KOPT-K1 (cell line): Measurements from ENCODE around the gene CETN1.

Experiments used
- H3K27ac ChIP-seq: fragments of 200-600 bp; sonication (generic); 2 replicates; pipeline ENCODE4 v1.5.1; 2016; ENCODE audit warnings: antibody characterized with exemption, mild to moderate bottlenecking, low read depth, low read length; ENCODE audit not compliant: poor library complexity, severe bottlenecking
- H3K36me3 ChIP-seq: fragments of 200-600 bp; sonication (generic); 2 replicates; pipeline ENCODE4 v1.5.1; 2017; ENCODE audit warnings: antibody characterized with exemption, mild to moderate bottlenecking, low read length, moderate library complexity; ENCODE audit not compliant: insufficient read depth
- H3K9me3 ChIP-seq: fragments of 200-600 bp; sonication (generic); 2 replicates; pipeline ENCODE4 v1.5.1; 2017; ENCODE audit warnings: antibody characterized with exemption, low read length, mild to moderate bottlenecking; ENCODE audit not compliant: insufficient read depth, poor library complexity, severe bottlenecking

The CETN1 gene

GRCh38 chr18:572091-572830, 7.9 kb upstream of the CETN1 start:
- Histone ChIP-seq H3K27ac (no peak overlapping the region), H3K9me3 (no peaks in the 10 kb centered on the region), H3K36me3 (no peaks in the 10 kb centered on the region)

DNA sequence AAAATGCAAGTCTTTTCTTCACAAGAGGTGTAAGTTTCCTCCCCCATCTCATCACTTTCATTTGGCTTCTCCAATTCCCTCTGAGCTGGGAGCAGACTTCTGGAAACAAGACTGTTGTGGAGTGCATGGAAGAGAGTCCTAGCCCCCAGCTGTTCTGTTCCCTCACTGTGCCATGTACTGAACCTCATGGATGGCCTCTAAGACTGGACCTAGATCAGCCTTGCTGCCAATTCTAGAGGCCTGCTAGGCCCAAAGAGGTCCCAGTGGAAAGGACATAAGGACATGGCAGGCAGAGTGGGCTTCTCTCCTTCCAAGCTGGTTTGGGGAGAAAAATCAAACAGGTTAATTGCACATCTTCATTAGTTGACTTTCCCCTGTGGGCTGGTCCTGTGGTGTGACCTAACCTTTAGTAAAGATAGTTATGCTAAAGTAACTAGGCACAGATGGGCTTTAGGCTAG, 7.3 kb upstream of the CETN1 start:
- no peaks in the 10 kb centered on the region for H3K36me3 ChIP-seq
- H3K9me3 ChIP-seq = no peaks in the 10 kb centered on the region
- no peak overlapping the region for H3K27ac ChIP-seq

- H3K9me3 ChIP-seq = no peaks in the 10 kb centered on the region
- H3K27ac ChIP-seq = no peak overlapping the region
- no peaks in the 10 kb centered on the region for H3K36me3 ChIP-seq
These were observed 6.8 kb upstream of the CETN1 start for GRCh38 chr18:573385-573784.

- no peak overlapping the region for H3K27ac ChIP-seq
- no peaks in the 10 kb centered on the region for H3K36me3 ChIP-seq
- H3K9me3 ChIP-seq = no peaks in the 10 kb centered on the region
These were observed 5.9 kb upstream of the CETN1 start for GRCh38 chr18:574149-574860.

- H3K36me3 ChIP-seq = no peaks in the 10 kb centered on the region
- H3K27ac ChIP-seq = no peak overlapping the region
- no peaks in the 10 kb centered on the region for H3K9me3 ChIP-seq
These were observed 5.1 kb upstream of the CETN1 start for GRCh38 chr18:574865-575645.

DNA sequence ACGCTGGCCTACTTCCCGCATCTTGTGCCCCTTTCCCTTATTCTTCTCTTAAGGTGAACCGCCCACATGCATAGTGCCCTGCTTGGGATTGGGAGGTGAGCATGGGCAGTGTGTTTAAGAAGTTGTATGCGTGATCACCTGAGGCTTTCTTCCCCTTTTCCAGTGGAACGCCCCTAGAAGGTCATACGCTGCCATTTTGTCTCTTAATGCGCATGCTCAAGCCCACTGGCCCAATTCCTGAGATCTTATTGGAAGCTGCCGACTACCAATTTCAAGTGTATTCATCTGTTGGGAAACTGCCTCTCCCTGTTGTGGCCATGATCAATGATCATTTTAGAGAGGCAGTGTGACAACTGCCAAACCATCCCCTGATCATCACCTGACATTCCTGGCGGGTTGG, 3.3 kb upstream of the CETN1 start:
- H3K36me3 ChIP-seq = no peaks in the 10 kb centered on the region
- no peaks in the 10 kb centered on the region for H3K9me3 ChIP-seq
- no peak overlapping the region for H3K27ac ChIP-seq

GRCh38 chr18:577643-578375, 2.4 kb upstream of the CETN1 start:
- Histone ChIP-seq H3K9me3 (no peaks in the 10 kb centered on the region), H3K27ac (no peak overlapping the region), H3K36me3 (no peaks in the 10 kb centered on the region)

DNA sequence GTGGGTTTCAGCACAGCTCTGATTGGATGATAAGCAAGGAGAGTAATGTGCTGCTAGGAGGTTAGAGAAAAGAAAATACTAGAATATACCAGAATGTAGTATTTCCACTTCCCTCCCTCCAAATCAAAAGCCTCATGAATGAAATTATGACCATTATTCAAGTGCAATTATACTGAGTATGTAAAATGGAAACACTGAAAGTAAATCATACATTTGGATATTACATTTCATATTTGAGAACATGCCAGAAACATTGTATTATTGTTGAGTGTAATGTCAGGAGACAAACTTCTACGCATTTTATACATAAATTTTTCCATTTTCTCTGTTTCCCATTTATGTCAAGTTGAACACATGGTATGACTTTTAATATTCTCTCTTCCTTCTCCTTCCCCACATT, 942 bp upstream of the CETN1 start:
- Histone ChIP-seq H3K36me3 (no peaks in the 10 kb centered on the region), H3K9me3 (no peaks in the 10 kb centered on the region), H3K27ac (no peak overlapping the region)

GRCh38 chr18:581096-581495, 916 bp downstream of the CETN1 start:
- Histone ChIP-seq H3K36me3 (no peaks in the 10 kb centered on the region), H3K27ac (no peak overlapping the region), H3K9me3 (no peaks in the 10 kb centered on the region)

- Histone ChIP-seq H3K36me3 (no peaks in the 10 kb centered on the region), H3K9me3 (no peaks in the 10 kb centered on the region), H3K27ac (no peak overlapping the region)
These were observed 2.3 kb downstream of the CETN1 start for GRCh38 chr18:582465-582864.

DNA sequence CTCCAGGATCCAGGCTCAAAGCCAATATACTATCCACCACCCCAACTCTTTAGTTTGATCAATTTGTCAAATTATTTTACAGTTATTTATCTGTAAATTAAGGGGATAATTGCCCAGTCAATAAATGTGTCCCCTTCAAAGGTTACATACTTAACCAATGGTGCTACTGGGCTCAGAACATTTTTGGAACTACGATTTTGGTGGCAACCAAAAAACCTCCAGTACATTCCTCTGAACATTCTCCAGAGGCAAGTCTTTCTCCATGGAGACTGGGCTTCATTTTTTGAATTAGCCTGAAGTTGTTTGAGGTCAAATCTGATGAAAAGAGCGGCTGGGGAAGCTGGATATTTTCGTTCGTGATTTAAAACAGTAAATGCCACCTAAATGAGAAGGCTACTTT, 14.9 kb downstream of the CETN1 start:
- Histone ChIP-seq H3K9me3 (peaks cover 7% of the 10 kb centered on the region), H3K36me3 (no peaks in the 10 kb centered on the region), H3K27ac (no peak overlapping the region)

DNA sequence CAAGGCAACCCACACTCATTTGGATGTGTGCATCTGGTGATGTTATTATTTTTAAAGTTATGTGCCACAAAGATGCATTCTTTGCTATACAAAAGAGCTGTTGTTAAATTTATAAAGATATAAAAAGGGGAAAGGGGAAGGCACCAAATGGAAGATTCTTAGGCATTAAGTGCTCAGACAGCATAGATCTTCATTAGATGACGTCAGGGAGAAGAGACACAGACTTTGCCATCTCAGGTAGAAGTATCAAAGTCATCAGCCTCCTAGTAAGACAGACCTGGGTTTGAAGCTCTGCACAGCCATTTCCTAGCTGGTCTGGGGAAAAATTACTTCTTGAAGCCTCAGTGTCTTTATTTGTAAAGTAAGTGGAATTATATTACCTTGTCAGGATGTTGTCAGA, 15.4 kb downstream of the CETN1 start:
- H3K36me3 ChIP-seq = no peaks in the 10 kb centered on the region
- H3K9me3 ChIP-seq = peaks cover 2% of the 10 kb centered on the region
- no peak overlapping the region for H3K27ac ChIP-seq

DNA sequence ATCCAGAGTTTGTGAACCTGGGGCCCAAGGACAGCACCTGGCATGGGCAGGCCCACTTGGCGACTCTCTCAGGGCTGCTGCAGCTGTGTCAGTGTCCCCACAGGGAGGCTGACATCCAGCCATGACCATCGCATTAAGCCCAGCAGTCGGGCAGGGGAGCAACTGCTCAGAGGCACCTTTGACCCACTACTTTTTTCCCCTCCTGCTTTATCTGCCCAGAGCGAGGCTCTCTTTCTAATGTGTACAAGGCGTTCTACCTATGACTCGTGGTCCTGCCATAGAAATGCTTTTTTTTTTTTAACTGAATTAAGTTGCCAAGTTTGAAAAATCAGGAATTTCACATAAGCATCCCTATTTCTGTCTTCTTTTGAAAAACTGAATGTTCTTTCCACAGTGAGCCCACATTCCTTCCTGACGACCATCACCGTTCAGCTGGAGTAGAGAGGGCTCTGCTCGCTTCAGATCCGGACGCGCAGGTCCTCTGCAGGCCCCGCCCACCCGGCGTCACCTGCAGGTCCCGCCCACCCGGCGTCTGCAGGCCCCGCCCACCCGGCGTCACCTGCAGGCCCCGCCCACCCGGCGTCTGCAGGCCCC, 16.2 kb downstream of the CETN1 start:
- Histone ChIP-seq H3K36me3 (no peaks in the 10 kb centered on the region), H3K9me3 (no peaks in the 10 kb centered on the region), H3K27ac (no peak overlapping the region)

- Histone ChIP-seq H3K9me3 (no peaks in the 10 kb centered on the region), H3K27ac (no peak overlapping the region)
These were observed 18.0 kb downstream of the CETN1 start for GRCh38 chr18:598124-598589.

More at GRCh38 chr18:598124-598589, 18.0 kb downstream of the CETN1 start:
- H3K36me3 ChIP-seq = no peaks in the 10 kb centered on the region
